Measurements from ENCODE around the gene PPP2R5C. TPM values are rescaled to one million over a fixed set of nuclear protein-coding genes. Genes with fewer than 3 reads are reported as not detected.

The PPP2R5C gene
- total and polyA plus RNA-seq, 2 of the 4 experiments (the other 2 are of a cell fraction): 65.9 to 78.7 TPM

- no peak overlapping the region for H3K27ac ChIP-seq (ENCODE audit: insufficient read depth, low read length)
- ATAC-seq (ENCODE audit: low read depth): no peak
- H3K4ac ChIP-seq (ENCODE audit: low read depth, low read length): no peak overlapping the region
- H2AFZ ChIP-seq (replicated peaks; ENCODE audit: low read length, poor library complexity): no peak overlapping the region
- H2BK120ac ChIP-seq (ENCODE audit: low read depth, low read length): no peak overlapping the region
- no peak overlapping the region for H2BK5ac ChIP-seq (ENCODE audit: low read depth, low read length, poor library complexity, severe bottlenecking)
- H3K4me1 ChIP-seq (ENCODE audit: control insufficient read depth, insufficient read depth, low read length): no peaks in the 10 kb centered on the region
- dilution Hi-C loops (cut with HindIII; ENCODE audit: low sequenced_read_pairs, unreplicated experiment): no loop called here
- no peak overlapping the region for H2BK15ac ChIP-seq (ENCODE audit: low read depth, low read length)
- H3K23ac ChIP-seq (ENCODE audit: low read depth, low read length): no peak overlapping the region
- no peak overlapping the region for H4K8ac ChIP-seq (ENCODE audit: low read depth in 2 of 2, low read length in 2 of 2)
- H4K91ac ChIP-seq (ENCODE audit: insufficient read depth, low read depth, low read length): no peak overlapping the region
- no peak overlapping the region for H3K18ac ChIP-seq (ENCODE audit: low read depth, low read length)
- peaks cover 48 to 84% of the 10 kb centered on the region in 2 experiments for H3K79me1 ChIP-seq (ENCODE audit: low read depth in 1 of 2, low read length in 2 of 2)
- DNase-seq: no peak
- H4K5ac ChIP-seq (ENCODE audit: low read depth, low read length): no peak overlapping the region
- no peak overlapping the region for H3K4me2 ChIP-seq (ENCODE audit: low read depth, low read length)
- in situ Hi-C loops (cut with MboI; ENCODE audit: low sequenced_read_pairs): no loop called here
- no TSS peak for BruUV-seq (replicated peaks)
- CTCF ChIA-PET: interaction anchor here (0.7 kb wide), 1 partner anchor 85 kb away, joined by 5 read pairs; no protein-coding TSS in a partner anchor
- intact Hi-C loops (cut with micrococcal nuclease): no loop called here
- H3K36me3 ChIP-seq (ENCODE audit: control insufficient read depth, insufficient read depth, low read length): peaks cover 7% of the 10 kb centered on the region; the same call in 1 of the 2 replicates
- no peak overlapping the region for H3K4me3 ChIP-seq (ENCODE audit: insufficient read depth, low read depth, low read length)
- no peak overlapping the region for H2BK20ac ChIP-seq (ENCODE audit: low read depth, low read length)
- no peak overlapping the region for H3K14ac ChIP-seq (replicated peaks; ENCODE audit: low read depth, low read length)
- WGBS, 2 experiments (ENCODE audit: extremely low coverage in 2 of 2, insufficient read length in 1 of 2): 92% methylated on average over 2 of the region's 7 CpGs; no CpG with 5 or more reads in 1 of the 2 experiments
- no peak overlapping the region for H2AK5ac ChIP-seq (ENCODE audit: low read depth, low read length)
- no peaks in the 10 kb centered on the region for H3K27me3 ChIP-seq (ENCODE audit: control insufficient read depth, insufficient read depth, low read length)
- peaks cover 53% of the 10 kb centered on the region for H4K20me1 ChIP-seq (ENCODE audit: insufficient read depth, low read length)
- TF ChIP-seq BHLHE40 (IDR thresholded peaks at IDR 0.05; ENCODE audit: low read depth, low read length): no peak
- no peak for TF ChIP-seq CHD1 (IDR thresholded peaks at IDR 0.05; ENCODE audit: low read depth, low read length)
- no peak for TF ChIP-seq MAZ (IDR thresholded peaks at IDR 0.05; ENCODE audit: borderline replicate concordance, low read depth, low read length)
- TF ChIP-seq SMC3 (IDR thresholded peaks at IDR 0.05; ENCODE audit: low read depth, low read length): no peak
- TF ChIP-seq RFX5 (IDR thresholded peaks at IDR 0.05; ENCODE audit: low read depth, low read length): no peak
- TF ChIP-seq NFE2L2 (IDR thresholded peaks at IDR 0.05; ENCODE audit: low read depth, low read length): no peak
- no peak for TF ChIP-seq MXI1 (IDR thresholded peaks at IDR 0.05; ENCODE audit: borderline replicate concordance, low read depth, low read length)
- TF ChIP-seq MAFK (IDR thresholded peaks at IDR 0.05; ENCODE audit: low read depth, low read length): no peak
- no peak for TF ChIP-seq RCOR1 (IDR thresholded peaks at IDR 0.05; ENCODE audit: insufficient replicate concordance, low read length)
- TF ChIP-seq CEBPB (IDR thresholded peaks at IDR 0.05; ENCODE audit: low read depth, low read length): no peak
- peak; percentile 45 for TF ChIP-seq RAD21 (IDR thresholded peaks at IDR 0.05; ENCODE audit: low read length)
- TF ChIP-seq CTCF (conservative IDR thresholded peaks at IDR 0.05; ENCODE audit: low read depth, low read length): peak; percentile 30
- TF ChIP-seq POLR2A (IDR thresholded peaks at IDR 0.05; ENCODE audit: low read depth, low read length): no peak
- TF ChIP-seq FOS (IDR thresholded peaks at IDR 0.05; ENCODE audit: low read depth, low read length): no peak
- TF ChIP-seq, protein P1, sequence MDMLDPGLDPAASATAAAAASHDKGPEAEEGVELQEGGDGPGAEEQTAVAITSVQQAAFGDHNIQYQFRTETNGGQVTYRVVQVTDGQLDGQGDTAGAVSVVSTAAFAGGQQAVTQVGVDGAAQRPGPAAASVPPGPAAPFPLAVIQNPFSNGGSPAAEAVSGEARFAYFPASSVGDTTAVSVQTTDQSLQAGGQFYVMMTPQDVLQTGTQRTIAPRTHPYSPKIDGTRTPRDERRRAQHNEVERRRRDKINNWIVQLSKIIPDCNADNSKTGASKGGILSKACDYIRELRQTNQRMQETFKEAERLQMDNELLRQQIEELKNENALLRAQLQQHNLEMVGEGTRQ (IDR thresholded peaks at IDR 0.05; ENCODE audit: low read depth, low read length): no peak
- TF ChIP-seq, protein P2, sequence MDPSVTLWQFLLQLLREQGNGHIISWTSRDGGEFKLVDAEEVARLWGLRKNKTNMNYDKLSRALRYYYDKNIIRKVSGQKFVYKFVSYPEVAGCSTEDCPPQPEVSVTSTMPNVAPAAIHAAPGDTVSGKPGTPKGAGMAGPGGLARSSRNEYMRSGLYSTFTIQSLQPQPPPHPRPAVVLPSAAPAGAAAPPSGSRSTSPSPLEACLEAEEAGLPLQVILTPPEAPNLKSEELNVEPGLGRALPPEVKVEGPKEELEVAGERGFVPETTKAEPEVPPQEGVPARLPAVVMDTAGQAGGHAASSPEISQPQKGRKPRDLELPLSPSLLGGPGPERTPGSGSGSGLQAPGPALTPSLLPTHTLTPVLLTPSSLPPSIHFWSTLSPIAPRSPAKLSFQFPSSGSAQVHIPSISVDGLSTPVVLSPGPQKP (IDR thresholded peaks at IDR 0.05; ENCODE audit: borderline replicate concordance, low read depth, low read length): no peak
- no peaks in the 10 kb centered on the region for H3K9me3 ChIP-seq (ENCODE audit: control insufficient read depth, insufficient read depth, low read length)
- H3K9ac ChIP-seq (ENCODE audit: low read depth, low read length): no peak overlapping the region
- H3K56ac ChIP-seq (ENCODE audit: extremely low read depth, insufficient read depth, low read length): no peak overlapping the region
- POLR2A ChIA-PET (ENCODE audit: unreplicated experiment): interaction anchor here (0.6 kb wide), 1 partner anchor 68 kb away, joined by 3 read pairs; no protein-coding TSS in a partner anchor
- peaks cover 12% of the 10 kb centered on the region; the same call in 1 of the 2 replicates for H3K9me1 ChIP-seq (ENCODE audit: insufficient read depth, low read length)
- H2AK9ac ChIP-seq (replicated peaks; ENCODE audit: low read depth, low read length, poor library complexity): no peak overlapping the region
Observed at GRCh38 chr14:101843665-101844064, 82.2 kb downstream of the PPP2R5C start.
